HCT116 (cell line): Measurements from ENCODE around the gene HK2. TPM values are rescaled to one million over a fixed set of nuclear protein-coding genes. Genes with fewer than 3 reads are reported as not detected.

Experiments
- ATAC-seq: fragments of 200-7000 bp; cut with Tn5 transposase; 2 replicates; pipeline ENCODE4 v1.9.1; 2020; ENCODE audit warnings: mild to moderate bottlenecking, moderate library complexity
- BruUV-seq: library from RNA; stranded (reverse); fragments of 400-500 nt; replicated peaks from 2 replicates; lab custom pipeline; 2021; lab: Mats Ljungman, UMichigan
- CTCF ChIA-PET: fragments of 300-600 bp; sonication (Branson Sonifier 250); formaldehyde crosslinking; loops from one replicate; lab custom pipeline; 2021; ENCODE audit warnings: antibody characterized with exemption; lab: Charles Lee
- POLR2A ChIA-PET: fragments of 300-600, 350-600 bp; sonication (Branson Sonifier 250); formaldehyde crosslinking; loops from one replicate; lab custom pipeline; 2021; ENCODE audit warnings: antibody characterized with exemption; lab: Charles Lee
- RAD21 ChIA-PET, 2 experiments: fragments of 300-600 bp; sonication (Branson Sonifier 250); formaldehyde crosslinking; loops; one replicate each; lab custom pipeline; 2023; ENCODE audit warnings: low total read pairs in 2 of 2; ENCODE audit not compliant: uncharacterized antibody in 2 of 2, unreplicated experiment in 2 of 2, low non-redundant PET in 1 of 2; lab: Charles Lee
- DNase-seq: peaks from one replicate; pipeline ENCODE4 v3.0.0-alpha.2; 2010; ENCODE audit warnings: low read depth, low spot score
- H2AFZ ChIP-seq: fragments of 200-600 bp; shearing (Covaris generic), sonication (generic); 2 replicates; pipeline ENCODE4 v1.6.1; 2017; ENCODE audit warnings: low read depth, mixed run types, mixed read lengths, antibody characterized with exemption, low read length; ENCODE audit not compliant: poor library complexity, severe bottlenecking
- H3K27ac ChIP-seq: 2 replicates; pipeline ENCODE4 v1.5.1; 2012; ENCODE audit warnings: low read depth, low read length
- H3K27me3 ChIP-seq: fragments of 200-600 bp; sonication (generic); 2 replicates; pipeline ENCODE4 v1.6.1; 2016; ENCODE audit warnings: mixed run types, low read length, mixed read lengths; ENCODE audit not compliant: insufficient read depth
- H3K36me3 ChIP-seq, 2 experiments: fragments of 200-500 bp in 1 of 2; fragments of 200-600 bp in 1 of 2; sonication (Bioruptor generic) in 1 of 2; sonication (generic) in 1 of 2; 2 replicates each; pipeline versions ENCODE4 v1.5.1 to v1.6.1; 2014 to 2016; ENCODE audit warnings: low read length in 2 of 2, inconsistent platforms in 1 of 2, mixed read lengths in 1 of 2, mixed run types in 1 of 2; ENCODE audit not compliant: insufficient read depth in 2 of 2, control insufficient read depth in 1 of 2
- H3K4me1 ChIP-seq, 2 experiments: fragments of 200-600 bp in 1 of 2; sonication (generic) in 1 of 2; 2 replicates each; pipeline versions ENCODE4 v1.5.1 to v1.6.1; 2012 to 2017; ENCODE audit warnings: low read length in 2 of 2, inconsistent platforms in 1 of 2, mild to moderate bottlenecking in 1 of 2, mixed read lengths in 1 of 2, mixed run types in 1 of 2, moderate library complexity in 1 of 2; ENCODE audit not compliant: insufficient read depth in 2 of 2, control insufficient read depth in 1 of 2
- H3K4me2 ChIP-seq: fragments of 200-600 bp; sonication (generic); 2 replicates; pipeline ENCODE4 v1.6.1; 2017; ENCODE audit warnings: mixed run types, low read length, mixed read lengths
- H3K4me3 ChIP-seq, 2 experiments: fragments of 200-600 bp in 1 of 2; sonication (generic) in 1 of 2; replicated peaks in 1 of 2; 2 replicates each; pipeline ENCODE4 v1.5.1; 2011 to 2016; ENCODE audit warnings: low read length in 2 of 2, control low read depth in 1 of 2, low read depth in 1 of 2, mild to moderate bottlenecking in 1 of 2, mixed read lengths in 1 of 2, mixed run types in 1 of 2
- H3K79me2 ChIP-seq: fragments of 200-600 bp; sonication (generic); 2 replicates; pipeline ENCODE4 v1.6.1; 2017; ENCODE audit warnings: mild to moderate bottlenecking, mixed run types, low read length, moderate library complexity, mixed read lengths; ENCODE audit not compliant: insufficient read depth
- H3K9ac ChIP-seq: fragments of 200-600 bp; sonication (generic); 2 replicates; pipeline ENCODE4 v1.6.1; 2016; ENCODE audit warnings: low read length, mixed read lengths
- H3K9me2 ChIP-seq: fragments of 200-600 bp; sonication (generic), shearing (Covaris generic); 2 replicates; pipeline ENCODE4 v1.6.1; 2017; ENCODE audit warnings: mixed run types, mild to moderate bottlenecking, moderate library complexity; ENCODE audit not compliant: insufficient read depth
- H3K9me3 ChIP-seq, 2 experiments: fragments of 200-500 bp in 1 of 2; fragments of 200-600 bp in 1 of 2; sonication (Bioruptor generic) in 1 of 2; sonication (generic) in 1 of 2; 2 replicates each; pipeline ENCODE4 v1.6.1; 2014 to 2017; ENCODE audit warnings: low read length in 2 of 2, mixed read lengths in 2 of 2, inconsistent platforms in 1 of 2, low read depth in 1 of 2, mild to moderate bottlenecking in 1 of 2, mixed run types in 1 of 2, moderate library complexity in 1 of 2; ENCODE audit not compliant: control insufficient read depth in 1 of 2, insufficient read depth in 1 of 2
- H4K20me1 ChIP-seq: fragments of 200-600 bp; sonication (generic), shearing (Covaris generic); 2 replicates; pipeline ENCODE4 v1.6.1; 2017; ENCODE audit warnings: mixed run types, mild to moderate bottlenecking, moderate library complexity; ENCODE audit not compliant: insufficient read depth
- EGR1 ChIP-seq: IDR thresholded peaks from 2 replicates; pipeline ENCODE4 v1.6.1; 2012; ENCODE audit warnings: low read depth
- ELF1 ChIP-seq: IDR thresholded peaks from 2 replicates; pipeline ENCODE4 v1.6.1; 2012; ENCODE audit warnings: low read depth, borderline replicate concordance
- EZH2phosphoT487 ChIP-seq: fragments of 200-600 bp; IDR thresholded peaks from 2 replicates; pipeline ENCODE4 v1.6.1; 2018; ENCODE audit warnings: antibody characterized with exemption, borderline replicate concordance
- JUND ChIP-seq: IDR thresholded peaks from 2 replicates; pipeline ENCODE4 v1.6.1; 2012
- POLR2A ChIP-seq: IDR thresholded peaks from 2 replicates; pipeline ENCODE4 v1.7.0; 2011; ENCODE audit warnings: borderline replicate concordance; ENCODE audit not compliant: insufficient read depth, insufficient read length; ENCODE audit errors: extremely low read depth
- POLR2AphosphoS5 ChIP-seq: IDR thresholded peaks from 2 replicates; pipeline ENCODE4 v1.6.1; 2011; ENCODE audit warnings: mild to moderate bottlenecking, low read depth, low read length, moderate library complexity
- SIN3A ChIP-seq: IDR thresholded peaks from 2 replicates; pipeline ENCODE4 v1.6.1; 2012; ENCODE audit warnings: low read depth
- SP1 ChIP-seq: IDR thresholded peaks from 2 replicates; pipeline ENCODE4 v1.6.1; 2012; ENCODE audit warnings: low read depth
- TCF7L2 ChIP-seq: IDR thresholded peaks from 2 replicates; pipeline ENCODE4 v1.7.0; 2011; ENCODE audit warnings: borderline replicate concordance, inconsistent platforms; ENCODE audit not compliant: insufficient read depth, insufficient read length; ENCODE audit errors: extremely low read depth
- ZFX ChIP-seq: fragments of 450-650 bp; IDR thresholded peaks from 2 replicates; pipeline ENCODE4 v1.6.1; 2017
- ZNF274 ChIP-seq: fragments of 200-500 bp; sonication (Bioruptor generic); IDR thresholded peaks from 2 replicates; pipeline ENCODE4 v1.6.1; 2014; ENCODE audit warnings: mild to moderate bottlenecking, low read depth, low read length, inconsistent platforms
- intact Hi-C: fragments of 100-400 bp; cut with micrococcal nuclease; formaldehyde crosslinking; loops from 2 replicates; pipeline ENCODE4 v1.10.0; 2022
- total RNA-seq: library from RNA; stranded (reverse); gene quantifications from one replicate; pipeline ENCODE4 v1.2.1, GENCODE V29; 2021; ENCODE audit not compliant: unreplicated experiment
- TF ChIP-seq, protein P1 (sequence below): IDR thresholded peaks from 2 replicates; pipeline ENCODE4 v1.6.1; 2011; ENCODE audit warnings: mild to moderate bottlenecking, low read length, moderate library complexity; ENCODE audit not compliant: insufficient replicate concordance; ENCODE audit errors: extremely low read depth
- TF ChIP-seq, protein P2 (sequence below): IDR thresholded peaks from 2 replicates; pipeline ENCODE4 v1.6.1; 2012
- TF ChIP-seq, protein P3 (sequence below): IDR thresholded peaks from 2 replicates; pipeline ENCODE4 v1.6.1; 2012
- TF ChIP-seq, protein P4 (sequence below): IDR thresholded peaks from 2 replicates; pipeline ENCODE4 v1.6.1; 2012; ENCODE audit warnings: low read depth

The HK2 gene
- total RNA-seq, 1 experiment from 2014 or later, result 42.5 TPM

DNA sequence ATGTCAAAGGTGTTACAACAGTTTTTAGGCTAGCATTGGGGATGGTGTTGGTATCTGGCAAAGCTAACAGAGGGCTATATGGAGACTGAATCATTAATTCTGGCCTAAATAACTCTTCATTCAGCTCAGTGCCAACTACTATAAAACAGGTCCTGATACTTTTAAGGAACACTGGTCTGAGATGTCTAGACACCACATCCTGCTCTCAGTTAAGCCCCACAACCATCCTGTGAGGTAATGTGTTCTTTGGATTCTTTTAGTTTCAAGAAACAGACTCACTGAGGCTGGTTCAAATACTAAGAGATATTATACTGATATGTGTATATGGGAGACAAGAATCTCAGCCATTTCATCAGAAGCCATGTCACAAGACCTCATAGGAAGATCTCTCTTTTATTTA is 14.2 kb upstream of the HK2 start:
- POLR2A ChIA-PET, result no interaction called here

More for the DNA sequence above, 14.2 kb upstream of the HK2 start:
- ChIA-PET CTCF (no interaction called here), RAD21 (no interaction called here)
- no peaks in the 10 kb centered on the region for H3K27me3 ChIP-seq
- H3K36me3 ChIP-seq, result no peaks in the 10 kb centered on the region
- no peaks in the 10 kb centered on the region for H3K9me2 ChIP-seq
- no peaks in the 10 kb centered on the region for H4K20me1 ChIP-seq
- no peak overlapping the region for H2AFZ ChIP-seq
- intact Hi-C loops, result loop anchor here (5.0 kb wide), 1 partner anchor 523 kb away; no protein-coding TSS in a partner anchor
- no peak for DNase-seq
- no peak overlapping the region for H3K27ac ChIP-seq
- H3K9me3 ChIP-seq, result no peaks in the 10 kb centered on the region
- no peak overlapping the region for H3K9ac ChIP-seq
- no peak overlapping the region for H3K4me2 ChIP-seq
- no peak overlapping the region for H3K4me3 ChIP-seq
- no peaks in the 10 kb centered on the region for H3K4me1 ChIP-seq
- H3K79me2 ChIP-seq, result no peaks in the 10 kb centered on the region
- ATAC-seq, result no peak
- no TSS peak for BruUV-seq
- TF ChIP-seq, protein P1, sequence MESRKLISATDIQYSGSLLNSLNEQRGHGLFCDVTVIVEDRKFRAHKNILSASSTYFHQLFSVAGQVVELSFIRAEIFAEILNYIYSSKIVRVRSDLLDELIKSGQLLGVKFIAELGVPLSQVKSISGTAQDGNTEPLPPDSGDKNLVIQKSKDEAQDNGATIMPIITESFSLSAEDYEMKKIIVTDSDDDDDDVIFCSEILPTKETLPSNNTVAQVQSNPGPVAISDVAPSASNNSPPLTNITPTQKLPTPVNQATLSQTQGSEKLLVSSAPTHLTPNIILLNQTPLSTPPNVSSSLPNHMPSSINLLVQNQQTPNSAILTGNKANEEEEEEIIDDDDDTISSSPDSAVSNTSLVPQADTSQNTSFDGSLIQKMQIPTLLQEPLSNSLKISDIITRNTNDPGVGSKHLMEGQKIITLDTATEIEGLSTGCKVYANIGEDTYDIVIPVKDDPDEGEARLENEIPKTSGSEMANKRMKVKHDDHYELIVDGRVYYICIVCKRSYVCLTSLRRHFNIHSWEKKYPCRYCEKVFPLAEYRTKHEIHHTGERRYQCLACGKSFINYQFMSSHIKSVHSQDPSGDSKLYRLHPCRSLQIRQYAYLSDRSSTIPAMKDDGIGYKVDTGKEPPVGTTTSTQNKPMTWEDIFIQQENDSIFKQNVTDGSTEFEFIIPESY, result no peak
- TF ChIP-seq, protein P2, sequence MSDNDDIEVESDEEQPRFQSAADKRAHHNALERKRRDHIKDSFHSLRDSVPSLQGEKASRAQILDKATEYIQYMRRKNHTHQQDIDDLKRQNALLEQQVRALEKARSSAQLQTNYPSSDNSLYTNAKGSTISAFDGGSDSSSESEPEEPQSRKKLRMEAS, result no peak
- TF ChIP-seq TCF7L2 (no peak), ZNF274 (no peak), ZFX (no peak), POLR2AphosphoS5 (no peak), SIN3A (no peak), SP1 (no peak), EZH2phosphoT487 (no peak), ELF1 (no peak), EGR1 (no peak), JUND (no peak), POLR2A (no peak)
- TF ChIP-seq, protein P3, sequence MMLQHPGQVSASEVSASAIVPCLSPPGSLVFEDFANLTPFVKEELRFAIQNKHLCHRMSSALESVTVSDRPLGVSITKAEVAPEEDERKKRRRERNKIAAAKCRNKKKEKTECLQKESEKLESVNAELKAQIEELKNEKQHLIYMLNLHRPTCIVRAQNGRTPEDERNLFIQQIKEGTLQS, result no peak
- TF ChIP-seq, protein P4, sequence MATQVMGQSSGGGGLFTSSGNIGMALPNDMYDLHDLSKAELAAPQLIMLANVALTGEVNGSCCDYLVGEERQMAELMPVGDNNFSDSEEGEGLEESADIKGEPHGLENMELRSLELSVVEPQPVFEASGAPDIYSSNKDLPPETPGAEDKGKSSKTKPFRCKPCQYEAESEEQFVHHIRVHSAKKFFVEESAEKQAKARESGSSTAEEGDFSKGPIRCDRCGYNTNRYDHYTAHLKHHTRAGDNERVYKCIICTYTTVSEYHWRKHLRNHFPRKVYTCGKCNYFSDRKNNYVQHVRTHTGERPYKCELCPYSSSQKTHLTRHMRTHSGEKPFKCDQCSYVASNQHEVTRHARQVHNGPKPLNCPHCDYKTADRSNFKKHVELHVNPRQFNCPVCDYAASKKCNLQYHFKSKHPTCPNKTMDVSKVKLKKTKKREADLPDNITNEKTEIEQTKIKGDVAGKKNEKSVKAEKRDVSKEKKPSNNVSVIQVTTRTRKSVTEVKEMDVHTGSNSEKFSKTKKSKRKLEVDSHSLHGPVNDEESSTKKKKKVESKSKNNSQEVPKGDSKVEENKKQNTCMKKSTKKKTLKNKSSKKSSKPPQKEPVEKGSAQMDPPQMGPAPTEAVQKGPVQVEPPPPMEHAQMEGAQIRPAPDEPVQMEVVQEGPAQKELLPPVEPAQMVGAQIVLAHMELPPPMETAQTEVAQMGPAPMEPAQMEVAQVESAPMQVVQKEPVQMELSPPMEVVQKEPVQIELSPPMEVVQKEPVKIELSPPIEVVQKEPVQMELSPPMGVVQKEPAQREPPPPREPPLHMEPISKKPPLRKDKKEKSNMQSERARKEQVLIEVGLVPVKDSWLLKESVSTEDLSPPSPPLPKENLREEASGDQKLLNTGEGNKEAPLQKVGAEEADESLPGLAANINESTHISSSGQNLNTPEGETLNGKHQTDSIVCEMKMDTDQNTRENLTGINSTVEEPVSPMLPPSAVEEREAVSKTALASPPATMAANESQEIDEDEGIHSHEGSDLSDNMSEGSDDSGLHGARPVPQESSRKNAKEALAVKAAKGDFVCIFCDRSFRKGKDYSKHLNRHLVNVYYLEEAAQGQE, result no peak
